RWPE1 (cell line): ENCODE results near the gene MAP3K10.

Source experiments
- CTCF ChIA-PET: fragments of 350-600 bp; sonication (Branson Sonifier 250); formaldehyde crosslinking; extraction: SDS; loops from one replicate; lab custom pipeline; 2021; lab: Yijun Ruan, JAX
- POLR2A ChIA-PET: fragments of 400-600 bp; formaldehyde crosslinking; extraction: SDS; loops from one replicate; lab custom pipeline; 2020; ENCODE audit warnings: antibody characterized with exemption; ENCODE audit not compliant: low non-redundant PET; lab: Yijun Ruan, JAX
- DNase-seq: peaks from one replicate; pipeline ENCODE4 v3.0.0; 2012; ENCODE audit warnings: low spot score
- H3K27ac ChIP-seq: fragments of 450-650 bp; 2 replicates; pipeline ENCODE4 v1.5.1; 2017
- CTCF ChIP-seq: fragments of 450-650 bp; conservative IDR thresholded peaks from 2 replicates; pipeline ENCODE4 v1.5.1; 2017; ENCODE audit warnings: low read depth, mild to moderate bottlenecking

MAP3K10 gene

DNA sequence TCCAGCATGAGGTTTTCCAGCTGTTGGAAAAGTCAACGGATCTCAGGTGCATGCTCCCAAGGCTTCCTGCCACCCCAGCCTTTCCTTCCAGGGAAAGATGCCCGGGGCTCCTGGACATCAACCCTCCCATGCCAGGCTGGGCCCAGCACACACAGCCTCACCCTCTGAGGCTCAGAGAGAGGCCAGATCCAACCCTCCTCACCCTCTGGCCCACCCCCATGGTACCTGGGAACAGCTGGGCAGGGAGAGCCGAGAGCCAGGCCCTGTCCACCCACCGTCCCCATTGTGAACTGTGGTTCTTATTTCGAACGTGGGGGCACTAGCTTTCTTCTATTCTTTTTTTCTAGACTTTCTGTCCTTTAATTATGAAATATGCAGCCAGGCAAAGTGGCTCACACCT is 45.1 kb downstream of the MAP3K10 start:
- no peak overlapping the region for H3K27ac ChIP-seq
- ChIA-PET CTCF (interaction anchor here (0.6 to 1.0 kb wide), 2 partner anchors 9 to 33 kb away, joined by 3 read pairs; no protein-coding TSS in a partner anchor), POLR2A (no interaction called here)
- no peak for DNase-seq
- TF ChIP-seq CTCF: no peak

GRCh38 chr19:40237791-40238190 is 46.6 kb downstream of the MAP3K10 start:
- ChIA-PET POLR2A (no interaction called here), CTCF (interaction anchor here (0.5 kb wide), 1 partner anchor 1008 kb away, joined by 3 read pairs; no protein-coding TSS in a partner anchor)
- TF ChIP-seq CTCF: no peak
- H3K27ac ChIP-seq: no peak overlapping the region
- no peak for DNase-seq

GRCh38 chr19:40238775-40239174 is 47.5 kb downstream of the MAP3K10 start:
- no peak for TF ChIP-seq CTCF
- ChIA-PET CTCF (no interaction called here), POLR2A (no interaction called here)

DNA sequence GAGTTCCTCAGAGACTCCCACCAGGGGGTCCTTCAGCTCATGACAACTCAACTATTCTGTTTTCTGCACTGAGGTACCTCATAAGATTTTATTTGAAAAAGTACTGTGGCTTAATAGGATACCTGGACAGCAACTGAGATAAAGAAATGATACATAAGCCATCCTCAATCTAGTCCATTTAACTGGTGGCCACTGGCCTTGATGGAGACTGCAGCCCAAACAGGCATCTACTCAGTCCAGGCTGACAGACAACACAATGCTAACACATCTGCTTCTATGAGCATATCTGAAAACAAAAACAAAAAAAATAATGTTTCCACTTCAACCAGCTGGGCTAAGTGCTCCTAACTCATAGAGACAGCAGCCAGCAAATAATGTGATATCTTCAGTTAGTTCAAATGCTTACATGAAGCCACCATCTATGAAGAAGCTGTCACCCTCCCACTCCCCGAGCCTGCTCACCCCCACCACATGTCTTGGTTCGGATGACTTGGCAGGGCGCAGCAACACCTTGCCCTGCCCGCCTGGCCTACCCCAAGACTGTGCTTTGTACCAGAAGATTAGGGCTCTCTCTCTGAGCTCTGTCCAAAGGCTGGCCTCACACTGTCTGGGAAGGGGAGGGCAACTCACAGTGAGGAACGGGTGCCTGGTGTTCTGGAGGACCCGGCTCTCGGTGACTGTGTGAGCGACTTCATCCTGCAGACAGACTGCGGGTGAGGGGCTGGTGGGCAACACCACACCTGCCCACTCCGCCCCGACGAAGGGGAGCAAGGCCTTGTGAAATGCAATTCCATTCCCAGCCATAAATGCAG is 48.4 kb downstream of the MAP3K10 start:
- POLR2A ChIA-PET: no interaction called here
- TF ChIP-seq CTCF: no peak
- DNase-seq: no peak
- H3K27ac ChIP-seq: no peak overlapping the region
- CTCF ChIA-PET: no interaction called here

More at GRCh38 chr19:40238775-40239174, 47.5 kb downstream of the MAP3K10 start:
- no peak overlapping the region for H3K27ac ChIP-seq
- DNase-seq: no peak

DNA sequence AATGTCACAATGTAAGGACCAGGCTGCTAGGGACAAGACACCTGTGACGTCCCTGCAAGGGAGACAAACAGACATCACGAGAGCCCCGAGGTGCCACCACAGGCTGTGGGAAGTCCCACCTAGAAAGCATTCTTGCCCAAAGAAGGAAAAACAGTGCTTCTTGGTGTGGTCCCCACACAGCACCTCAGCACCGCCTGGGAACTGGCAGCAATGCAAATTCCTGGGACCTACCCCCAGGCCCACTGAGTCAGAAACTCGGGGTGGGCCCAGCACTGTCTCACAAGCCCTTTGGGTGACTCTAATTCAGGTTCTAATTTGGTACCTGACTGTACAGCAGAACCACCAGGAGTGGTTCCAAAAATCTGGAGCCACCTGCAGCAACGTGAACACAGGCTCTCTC is 49.1 kb downstream of the MAP3K10 start:
- POLR2A ChIA-PET: no interaction called here

More for the DNA sequence above, 49.1 kb downstream of the MAP3K10 start:
- TF ChIP-seq CTCF: no peak
- no peak overlapping the region for H3K27ac ChIP-seq
- CTCF ChIA-PET: interaction anchor here (0.6 kb wide), 1 partner anchor 17 kb away, joined by 3 read pairs; no protein-coding TSS in a partner anchor
- DNase-seq: no peak
